NOMO-1 (cell line): ENCODE measurements around the gene COX6A2.
A peak's percentile ranks its signal among the peaks of the same experiment; 100 is the strongest.

Experiments
- DNase-seq, 2 experiments: peaks; one replicate each; lab custom pipeline; 2025; ENCODE audit not compliant: unreplicated experiment in 2 of 2; lab: John Stamatoyannopoulos, UW

Gene COX6A2

DNA sequence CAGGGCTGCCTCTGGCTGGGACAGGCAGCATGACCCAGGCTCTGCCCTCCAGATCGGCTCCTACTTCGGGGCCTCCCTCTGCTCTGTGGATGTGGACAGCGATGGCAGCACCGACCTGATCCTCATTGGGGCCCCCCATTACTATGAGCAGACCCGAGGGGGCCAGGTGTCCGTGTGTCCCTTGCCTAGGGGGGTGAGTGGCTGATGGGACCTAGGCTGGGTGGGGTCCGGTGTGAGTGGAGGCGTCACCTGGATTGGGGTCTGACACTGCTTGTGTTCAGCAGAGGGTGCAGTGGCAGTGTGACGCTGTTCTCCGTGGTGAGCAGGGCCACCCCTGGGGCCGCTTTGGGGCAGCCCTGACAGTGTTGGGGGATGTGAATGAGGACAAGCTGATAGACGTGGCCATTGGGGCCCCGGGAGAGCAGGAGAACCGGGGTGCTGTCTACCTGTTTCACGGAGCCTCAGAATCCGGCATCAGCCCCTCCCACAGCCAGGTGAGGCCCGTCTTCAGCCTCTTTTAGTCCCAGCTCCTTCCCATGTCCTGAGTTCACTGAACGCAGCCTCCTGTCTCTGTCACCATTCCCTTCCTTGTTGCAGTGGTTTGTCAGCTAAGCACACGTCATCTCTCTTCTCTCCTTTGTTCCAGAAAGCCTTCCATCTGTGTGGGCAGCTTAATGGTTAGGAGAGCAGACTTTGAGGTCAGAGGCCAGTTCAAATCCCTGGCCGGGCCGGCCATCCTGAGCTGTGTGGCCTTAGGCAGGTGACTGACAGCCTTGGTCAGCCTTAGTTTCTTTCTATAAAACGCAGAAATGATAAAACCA is 16.9 kb downstream of the COX6A2 start:
- no peak for DNase-seq

GRCh38 chr16:31410082-31410481 is 18.1 kb downstream of the COX6A2 start:
- DNase-seq: no peak

GRCh38 chr16:31409433-31409832 is 18.7 kb downstream of the COX6A2 start:
- DNase-seq: no peak

- no peak for DNase-seq
Observed at GRCh38 chr16:31407406-31407805, 20.8 kb downstream of the COX6A2 start.

GRCh38 chr16:31404353-31405064 is 23.7 kb downstream of the COX6A2 start:
- DNase-seq: no peak

DNA sequence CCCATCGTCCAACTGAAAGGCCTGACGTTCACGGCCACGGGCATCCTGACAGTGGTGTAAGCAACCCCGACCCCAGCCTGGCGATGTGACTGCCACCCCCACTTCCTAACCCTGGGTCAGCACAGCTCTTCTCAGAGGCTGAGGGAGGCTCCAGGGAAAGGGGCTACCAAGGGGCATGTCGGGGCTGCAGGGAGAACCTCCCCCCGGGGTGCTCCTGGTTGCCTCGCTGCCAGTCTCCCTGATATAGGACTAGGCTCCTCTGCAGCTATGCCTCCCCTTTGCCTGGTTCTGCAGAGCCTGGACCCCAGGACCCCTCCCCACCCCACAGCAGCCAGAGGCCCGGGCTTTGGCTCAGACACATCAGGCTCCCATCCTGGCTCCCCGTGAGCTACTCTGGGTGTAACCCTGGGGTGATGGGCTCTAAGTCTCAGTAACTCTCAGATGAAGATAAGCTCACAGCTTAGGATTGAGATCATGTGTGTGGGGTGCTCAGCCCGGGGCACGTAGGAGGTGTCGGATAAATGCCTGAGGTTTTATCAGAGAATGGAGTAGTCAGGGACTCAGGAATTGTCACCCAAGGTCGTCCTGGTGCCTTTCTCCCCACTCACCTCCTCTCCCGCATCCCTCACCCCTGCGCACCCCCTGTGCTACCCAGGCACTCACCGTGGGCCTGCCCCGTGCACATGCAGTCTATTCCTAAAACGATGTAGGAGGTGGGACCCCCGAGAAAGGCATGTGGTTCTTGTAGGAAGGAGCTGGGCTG is 24.4 kb downstream of the COX6A2 start:
- DNase-seq: no peak

- no peak for DNase-seq
Observed at GRCh38 chr16:31402687-31403086, 25.5 kb downstream of the COX6A2 start.

DNA sequence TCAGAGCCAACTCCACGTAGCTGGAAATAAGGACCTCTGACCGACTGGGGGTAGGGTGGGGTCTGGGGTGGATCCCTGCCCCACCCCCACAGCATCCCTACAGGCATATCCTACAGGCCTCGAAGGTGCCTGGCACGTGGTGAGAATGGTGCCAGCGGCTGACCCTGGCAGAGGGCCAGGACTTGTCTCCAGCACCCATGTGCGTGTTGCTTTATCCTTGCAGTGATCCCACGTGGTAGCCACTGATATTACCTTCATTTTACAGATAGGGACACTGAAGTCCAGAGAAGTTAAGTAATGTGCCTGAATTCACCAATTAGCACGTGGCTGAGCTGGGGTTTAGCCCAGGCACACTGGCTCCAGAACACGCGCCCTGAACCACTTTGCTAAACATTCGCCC is 26.7 kb downstream of the COX6A2 start:
- no peak for DNase-seq

GRCh38 chr16:31400191-31400590 is 28.0 kb downstream of the COX6A2 start:
- peak in 1 of 2 experiments; percentile 42 for DNase-seq

GRCh38 chr16:31397701-31398100 is 30.5 kb downstream of the COX6A2 start:
- no peak for DNase-seq

DNA sequence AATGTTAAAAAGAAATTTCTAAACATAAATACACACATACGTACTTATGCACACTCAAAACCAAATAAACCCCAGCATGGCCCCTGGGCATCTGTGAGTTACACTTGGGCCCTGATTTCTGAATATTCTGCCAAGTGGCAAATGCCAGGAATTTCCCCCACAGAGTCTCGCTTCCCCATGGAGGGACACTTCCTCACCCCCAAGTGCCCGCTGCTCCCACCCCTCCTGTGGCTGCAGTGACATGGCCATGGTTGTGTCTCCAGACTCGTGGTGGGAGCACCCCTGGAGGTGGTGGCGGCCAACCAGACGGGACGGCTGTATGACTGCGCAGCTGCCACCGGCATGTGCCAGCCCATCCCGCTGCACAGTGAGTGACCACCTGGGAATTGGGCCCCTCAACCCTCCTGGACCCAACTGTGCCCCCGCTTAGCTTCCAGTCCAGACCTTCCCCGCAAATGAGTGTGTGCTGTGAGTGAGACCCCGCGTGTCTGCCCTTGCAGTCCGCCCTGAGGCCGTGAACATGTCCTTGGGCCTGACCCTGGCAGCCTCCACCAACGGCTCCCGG is 31.0 kb downstream of the COX6A2 start:
- no peak for DNase-seq

DNA sequence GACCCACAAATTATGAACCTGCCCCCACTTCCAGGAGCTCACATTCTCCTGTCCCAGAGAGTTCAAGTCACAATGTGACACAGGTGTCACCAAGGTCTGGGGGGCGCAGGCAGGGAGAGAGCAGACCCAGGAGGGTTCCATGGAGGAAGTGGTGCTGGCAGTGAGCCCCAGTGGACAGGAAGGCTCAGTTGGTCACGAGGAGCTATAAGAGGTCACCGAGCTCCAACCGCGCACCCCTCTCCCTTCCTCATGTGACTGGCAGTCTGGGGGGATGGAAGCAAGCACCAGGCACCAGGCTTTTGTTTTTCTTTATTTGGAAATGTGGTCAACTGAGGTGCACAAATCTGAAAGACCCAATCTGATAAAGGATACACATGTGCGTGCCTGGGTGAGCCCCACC is 32.5 kb downstream of the COX6A2 start:
- no peak for DNase-seq

GRCh38 chr16:31393056-31393455 is 35.1 kb downstream of the COX6A2 start, which contains the start of gene ITGAD:
TSS of gene ITGAD (plus strand) at chr16:31393335. CDS start at chr16:31393361, 26 bp downstream.
- no peak for DNase-seq

GRCh38 chr16:31390504-31391041 is 37.6 kb downstream of the COX6A2 start:
- DNase-seq: no peak

GRCh38 chr16:31388535-31388934 is 39.6 kb downstream of the COX6A2 start:
- DNase-seq: no peak

- peak in 1 of 2 experiments; percentile 13 for DNase-seq
Observed at GRCh38 chr16:31386157-31386984, 41.8 kb downstream of the COX6A2 start.

GRCh38 chr16:31385680-31386079 is 42.5 kb downstream of the COX6A2 start:
- no peak for DNase-seq

DNA sequence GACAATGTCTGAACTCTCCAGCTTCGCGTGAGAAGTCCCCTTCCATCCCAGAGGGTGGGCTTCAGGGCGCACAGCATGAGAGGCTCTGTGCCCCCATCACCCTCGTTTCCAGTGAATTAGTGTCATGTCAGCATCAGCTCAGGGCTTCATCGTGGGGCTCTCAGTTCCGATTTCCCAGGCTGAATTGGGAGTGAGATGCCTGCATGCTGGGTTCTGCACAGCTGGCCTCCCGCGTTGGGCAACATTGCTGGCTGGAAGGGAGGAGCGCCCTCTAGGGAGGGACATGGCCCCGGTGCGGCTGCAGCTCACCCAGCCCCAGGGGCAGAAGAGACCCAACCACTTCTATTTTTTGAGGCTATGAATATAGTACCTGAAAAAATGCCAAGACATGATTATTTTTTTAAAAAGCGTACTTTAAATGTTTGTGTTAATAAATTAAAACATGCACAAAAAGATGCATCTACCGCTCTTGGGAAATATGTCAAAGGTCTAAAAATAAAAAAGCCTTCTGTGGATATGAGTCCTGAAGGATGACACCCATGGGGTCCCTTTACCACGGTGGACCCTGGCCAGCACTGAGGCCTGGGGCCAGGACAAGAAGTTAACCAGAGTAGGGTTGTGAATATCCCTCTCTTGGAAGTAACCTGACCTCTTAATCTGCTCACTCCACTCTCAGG is 45.5 kb downstream of the COX6A2 start:
- DNase-seq: peak; percentile 70 to 77

GRCh38 chr16:31380201-31380600 is 48.0 kb downstream of the COX6A2 start:
- no peak for DNase-seq
